Fibroblast of villous mesenchyme (primary cell): Measurements from ENCODE around the gene HDAC10. TPM values are rescaled to one million over a fixed set of nuclear protein-coding genes. Genes with fewer than 3 reads are reported as not detected.
"Not testable (repeated sequence)": the region's sequence is repeated elsewhere in the genome, so short reads cannot be mapped to it uniquely, and the experiment has no call there.

Experiments used
- DNase-seq: peaks from one replicate; pipeline ENCODE4 v3.0.0-alpha.2; 2010; ENCODE audit warnings: low read depth
- H3K4me3 ChIP-seq: 2 replicates; pipeline ENCODE4 v1.5.1; 2011; ENCODE audit warnings: low read depth, mild to moderate bottlenecking, low read length
- total RNA-seq: library from RNA; depleted of rRNA; stranded (reverse); fragments of >200 nt; gene quantifications from 2 replicates; pipeline ENCODE4 v1.2.3, GENCODE V29; 2012
- TF ChIP-seq, protein P1 (sequence below): IDR thresholded peaks from 2 replicates; pipeline ENCODE4 v1.5.1; 2012; ENCODE audit warnings: low read depth, mild to moderate bottlenecking, low read length; ENCODE audit not compliant: insufficient read depth

The HDAC10 gene
- total RNA-seq, 1 donor, result 19.4 TPM

DNA sequence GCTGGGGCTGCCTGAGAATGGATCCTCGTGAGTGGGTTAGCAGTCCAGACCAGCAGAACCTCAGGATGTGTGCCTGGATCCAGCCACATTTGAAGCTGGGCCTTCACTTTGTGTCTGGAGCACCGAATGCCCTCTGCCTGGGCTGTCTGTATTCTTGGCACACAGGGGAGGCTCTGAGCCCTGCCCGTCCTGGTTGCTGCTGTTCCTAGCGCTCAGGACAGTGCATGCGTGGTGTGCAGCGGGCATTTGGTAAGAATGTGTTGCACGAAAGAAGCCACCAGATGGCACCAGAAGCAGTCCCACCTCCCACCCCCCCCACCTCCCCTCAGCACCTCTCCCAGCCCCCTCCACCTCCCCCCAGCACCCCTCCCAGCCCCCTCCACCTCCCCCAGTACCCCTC, 23.2 kb upstream of the HDAC10 start:
- no peak overlapping the region for H3K4me3 ChIP-seq
- DNase-seq, result peak; percentile 62
- TF ChIP-seq, protein P1, sequence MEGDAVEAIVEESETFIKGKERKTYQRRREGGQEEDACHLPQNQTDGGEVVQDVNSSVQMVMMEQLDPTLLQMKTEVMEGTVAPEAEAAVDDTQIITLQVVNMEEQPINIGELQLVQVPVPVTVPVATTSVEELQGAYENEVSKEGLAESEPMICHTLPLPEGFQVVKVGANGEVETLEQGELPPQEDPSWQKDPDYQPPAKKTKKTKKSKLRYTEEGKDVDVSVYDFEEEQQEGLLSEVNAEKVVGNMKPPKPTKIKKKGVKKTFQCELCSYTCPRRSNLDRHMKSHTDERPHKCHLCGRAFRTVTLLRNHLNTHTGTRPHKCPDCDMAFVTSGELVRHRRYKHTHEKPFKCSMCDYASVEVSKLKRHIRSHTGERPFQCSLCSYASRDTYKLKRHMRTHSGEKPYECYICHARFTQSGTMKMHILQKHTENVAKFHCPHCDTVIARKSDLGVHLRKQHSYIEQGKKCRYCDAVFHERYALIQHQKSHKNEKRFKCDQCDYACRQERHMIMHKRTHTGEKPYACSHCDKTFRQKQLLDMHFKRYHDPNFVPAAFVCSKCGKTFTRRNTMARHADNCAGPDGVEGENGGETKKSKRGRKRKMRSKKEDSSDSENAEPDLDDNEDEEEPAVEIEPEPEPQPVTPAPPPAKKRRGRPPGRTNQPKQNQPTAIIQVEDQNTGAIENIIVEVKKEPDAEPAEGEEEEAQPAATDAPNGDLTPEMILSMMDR, result peak; percentile 32

DNA sequence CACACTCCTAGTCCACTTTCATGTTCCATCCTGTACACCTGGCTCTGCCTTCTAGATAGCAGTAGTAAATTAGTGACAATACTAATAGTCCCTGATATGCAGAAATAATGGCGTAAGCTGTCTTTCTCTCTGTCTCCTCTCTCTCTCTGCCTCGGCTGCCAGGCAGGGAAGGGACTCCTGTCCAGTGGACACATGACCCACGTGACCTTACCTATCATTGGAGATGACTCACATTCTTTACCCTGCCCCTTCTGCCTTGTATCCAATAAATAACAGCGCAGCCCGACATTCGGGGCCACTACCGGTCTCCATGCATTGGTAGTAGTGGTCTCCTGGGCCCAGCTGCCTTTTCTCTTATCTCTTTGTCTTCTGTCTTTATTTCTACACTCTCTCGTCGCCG, 22.7 kb upstream of the HDAC10 start:
- DNase-seq, H3K4me3 ChIP-seq: not testable (repeated sequence)

DNA sequence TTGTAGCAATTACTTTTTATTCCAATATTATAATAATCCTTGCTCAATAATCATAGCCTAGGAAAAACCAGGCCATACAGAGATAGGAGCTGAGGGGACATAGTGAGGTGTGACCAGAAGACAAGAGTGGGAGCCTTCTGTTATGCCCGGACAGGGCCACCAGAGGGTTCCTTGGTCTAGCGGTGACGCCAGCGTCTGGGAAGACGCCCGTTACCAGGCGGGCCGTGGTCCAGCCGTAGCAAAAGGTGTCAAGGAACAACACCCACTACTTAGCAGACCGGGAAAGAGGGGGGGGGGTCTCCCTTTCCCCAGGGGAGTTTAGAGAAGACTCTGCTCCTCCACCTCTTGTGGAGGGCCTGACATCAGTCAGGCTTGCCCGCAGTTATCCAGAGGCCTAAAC, 22.3 kb upstream of the HDAC10 start:
- not testable (repeated sequence) for DNase-seq

DNA sequence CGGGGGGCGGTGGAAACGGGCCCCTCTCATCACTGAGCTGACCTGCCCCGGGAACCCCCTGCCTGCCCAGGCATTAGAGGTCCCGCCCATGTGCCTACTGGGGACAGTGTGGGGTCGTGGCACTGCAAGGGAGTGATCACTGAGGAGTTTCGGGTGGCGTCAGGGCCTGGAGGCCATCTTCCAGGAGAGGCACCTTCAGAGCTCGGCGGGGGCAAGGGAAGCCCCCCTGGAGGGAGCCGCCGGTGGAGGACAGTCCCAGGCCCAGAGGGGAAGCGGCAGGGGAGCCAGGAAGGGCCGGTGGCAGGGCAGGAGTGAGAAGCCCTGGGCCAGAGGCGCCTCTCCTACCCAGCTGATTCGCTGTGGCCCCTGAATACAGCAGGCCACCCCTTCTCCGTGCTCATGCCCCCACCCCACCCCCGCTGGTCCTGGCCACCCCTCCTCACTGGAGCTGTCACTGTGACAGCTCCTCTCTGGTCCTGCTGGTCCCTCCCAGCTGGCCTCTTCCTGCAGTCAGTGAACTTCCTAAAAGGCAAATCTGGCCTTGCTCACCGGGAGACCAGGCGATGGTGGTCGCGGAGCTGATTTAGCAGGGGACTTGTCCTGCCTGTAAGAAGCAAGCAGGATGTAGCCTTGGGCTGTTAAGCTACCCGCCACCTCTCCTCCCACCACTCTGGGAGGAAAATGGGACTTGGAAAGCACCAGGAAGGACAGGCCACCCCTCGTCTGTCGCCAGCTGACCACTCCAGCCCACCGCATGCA, 21.2 kb upstream of the HDAC10 start:
- DNase-seq, result no peak
- TF ChIP-seq, protein P1, result no peak

More for the DNA sequence above, 22.3 kb upstream of the HDAC10 start:
- not testable (repeated sequence) for H3K4me3 ChIP-seq

GRCh38 chr22:50271519-50271970, 20.5 kb upstream of the HDAC10 start:
- TF ChIP-seq, protein P1, result no peak
- peak; percentile 68 for DNase-seq
- H3K4me3 ChIP-seq, result peak overlapping the region; percentile 62

More for the DNA sequence above, 21.2 kb upstream of the HDAC10 start:
- H3K4me3 ChIP-seq, result no peak overlapping the region

- H3K4me3 ChIP-seq, result peak overlapping the region; percentile 62
- TF ChIP-seq, protein P1, result no peak
- DNase-seq, result peak; percentile 82
Measured at GRCh38 chr22:50270666-50271394, 19.8 kb upstream of the HDAC10 start.

- no peak for DNase-seq
- TF ChIP-seq, protein P1, result no peak
- H3K4me3 ChIP-seq, result peak within 1 kb of the TSS; percentile 62
Measured at GRCh38 chr22:50269970-50270665, 19.1 kb upstream of the HDAC10 start, which contains the start of gene MAPK11. Gene MAPK11, minus strand, starts transcription at chr22:50270380. Its CDS starts 88 bp downstream, at chr22:50270292.
